Mononuclear cell (primary cell): ENCODE results near the gene MARVELD2. TPM values are rescaled to one million over a fixed set of nuclear protein-coding genes. Genes with fewer than 3 reads are reported as not detected.

Experiments used
- total RNA-seq: library from RNA; depleted of rRNA; stranded (reverse); fragments of >200 nt; gene quantifications from one replicate; pipeline ENCODE4 v1.2.3, GENCODE V29; 2012

The MARVELD2 gene
- total RNA-seq, 1 donor, result 0.10 TPM

Other genes starting within 250 kb of the MARVELD2 start
- 5.6 TPM for gene CCNB1, start 248.0 kb upstream of the MARVELD2 start, total RNA-seq
- 6.1 TPM for gene CENPH, start 225.5 kb upstream of the MARVELD2 start, total RNA-seq
- 40.0 TPM for gene CDK7, start 180.2 kb upstream of the MARVELD2 start, total RNA-seq
- gene CCDC125, start 82.3 kb upstream of the MARVELD2 start, total RNA-seq, result 4.6 TPM
- gene AK6, start 45.6 kb upstream of the MARVELD2 start, total RNA-seq, result 19.0 TPM
- gene TAF9, start 45.6 kb upstream of the MARVELD2 start, total RNA-seq, result 63.2 TPM
- gene RAD17, start 45.3 kb upstream of the MARVELD2 start, total RNA-seq, result 14.3 TPM
- gene OCLN, start 77.7 kb downstream of the MARVELD2 start, total RNA-seq, result 0.10 TPM
- gene GTF2H2C, start 145.1 kb downstream of the MARVELD2 start, total RNA-seq, result 15.3 TPM